Measurements from ENCODE around the gene CWC25. TPM values are rescaled to one million over a fixed set of nuclear protein-coding genes. Genes with fewer than 3 reads are reported as not detected.
A peak's percentile ranks its signal among the peaks of the same experiment; 100 is the strongest.

CWC25 gene
- total RNA-seq, 4 donors from 2014 or later: 31.5 to 74.8 (median 34.4) TPM

DNA sequence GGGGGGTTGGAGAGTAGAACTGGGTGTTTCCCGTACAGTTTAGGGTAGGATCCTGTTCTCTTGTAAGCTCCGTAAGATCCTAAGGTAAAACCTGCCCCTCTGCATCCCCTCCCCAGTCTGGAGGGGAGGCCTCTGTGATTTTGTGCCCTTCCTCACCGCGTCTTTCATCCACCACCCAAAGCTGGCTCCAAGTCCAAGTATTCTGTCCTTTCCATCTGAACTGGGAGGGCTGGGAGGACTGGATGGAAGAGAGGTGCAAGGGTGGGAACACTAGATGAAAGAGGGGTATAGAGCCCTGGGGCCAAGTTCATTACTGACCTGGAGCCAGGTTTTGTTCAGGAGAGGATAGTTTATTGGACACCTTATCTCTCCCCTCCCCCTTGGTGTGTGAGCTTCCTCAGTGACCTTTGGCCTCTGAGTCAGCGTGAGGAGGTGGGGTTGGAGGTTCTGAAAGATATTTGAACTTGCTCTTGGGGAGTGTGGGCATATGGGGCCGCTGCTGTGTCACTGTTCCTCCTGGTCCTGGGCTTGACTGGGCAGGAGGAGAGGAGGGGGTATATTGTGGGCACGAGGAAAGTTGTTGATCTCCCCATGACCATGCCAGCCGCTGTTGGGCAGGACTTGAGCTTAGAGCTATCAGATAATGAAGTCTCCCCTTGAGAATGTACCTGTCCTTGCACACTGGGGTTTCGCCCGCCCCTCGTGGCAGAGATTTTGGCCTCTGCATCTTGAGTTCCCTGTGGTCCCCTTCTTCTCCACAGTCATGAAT is 46.3 kb upstream of the CWC25 start:
- Histone ChIP-seq H3K27me3 (no peaks in the 10 kb centered on the region), H3K4me3 (peak overlapping the region; percentile 89), H3K36me3 (no peaks in the 10 kb centered on the region), H3K4me1 (peaks cover 66% of the 10 kb centered on the region), H3K27ac (peak overlapping the region; percentile 96), H3K9me3 (no peaks in the 10 kb centered on the region)
- DNase-seq (ENCODE audit: low spot score in 2 of 2): no peak
- no peak for TF ChIP-seq EP300 (IDR thresholded peaks at IDR 0.05)
- 16% methylated on average over 11 of the region's 11 CpGs for WGBS

DNA sequence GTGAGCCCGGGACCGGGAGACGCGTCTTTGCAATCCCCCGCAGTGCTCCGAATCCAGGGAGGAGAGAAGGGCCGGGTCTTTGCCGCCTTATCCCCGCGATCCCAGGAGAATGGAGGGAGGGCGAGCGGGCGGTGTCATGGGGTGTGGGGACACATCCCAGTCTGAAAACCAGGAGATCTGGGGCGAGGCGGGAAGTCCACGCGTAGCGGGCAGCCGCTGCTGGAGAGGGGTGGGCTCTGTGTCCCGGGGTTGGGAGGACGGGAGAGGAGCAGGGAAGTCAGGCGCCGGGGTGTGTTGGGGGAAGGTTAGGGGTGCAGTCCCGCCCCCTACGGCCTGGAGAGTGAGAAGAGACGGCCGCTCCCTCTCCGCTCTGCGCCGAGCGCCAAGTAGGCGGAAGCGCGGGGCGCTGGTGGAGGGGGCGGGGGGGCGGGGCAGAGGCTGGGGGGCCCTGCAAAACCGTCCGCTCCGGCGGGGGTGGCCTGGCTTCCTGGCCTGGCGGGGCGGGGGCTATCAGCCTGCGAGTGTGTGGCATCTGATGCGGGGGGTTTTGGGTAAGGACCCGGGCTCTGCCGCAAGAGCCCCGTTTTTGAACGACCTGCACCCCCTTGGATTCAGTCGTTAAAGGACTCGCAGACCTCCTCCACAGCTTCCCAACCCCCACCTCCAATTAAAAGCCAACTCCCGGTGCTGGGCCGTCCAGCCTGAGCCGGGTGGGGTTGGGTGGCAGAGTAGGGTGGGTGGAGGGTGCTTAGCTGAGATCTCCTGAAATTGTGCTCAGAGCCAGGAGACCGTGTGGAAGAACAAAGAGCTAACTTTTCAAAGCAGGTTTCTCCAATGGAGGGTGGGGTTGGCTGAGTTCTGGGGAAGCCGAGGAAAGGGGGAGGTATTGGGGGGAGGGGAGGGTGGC is 45.4 kb upstream of the CWC25 start:
- peak; percentile 87 to 92 for DNase-seq (ENCODE audit: low spot score in 2 of 2)
- no peaks in the 10 kb centered on the region for H3K9me3 ChIP-seq
- peak overlapping the region; percentile 89 for H3K4me3 ChIP-seq
- no peaks in the 10 kb centered on the region for H3K27me3 ChIP-seq
- TF ChIP-seq, protein P1, sequence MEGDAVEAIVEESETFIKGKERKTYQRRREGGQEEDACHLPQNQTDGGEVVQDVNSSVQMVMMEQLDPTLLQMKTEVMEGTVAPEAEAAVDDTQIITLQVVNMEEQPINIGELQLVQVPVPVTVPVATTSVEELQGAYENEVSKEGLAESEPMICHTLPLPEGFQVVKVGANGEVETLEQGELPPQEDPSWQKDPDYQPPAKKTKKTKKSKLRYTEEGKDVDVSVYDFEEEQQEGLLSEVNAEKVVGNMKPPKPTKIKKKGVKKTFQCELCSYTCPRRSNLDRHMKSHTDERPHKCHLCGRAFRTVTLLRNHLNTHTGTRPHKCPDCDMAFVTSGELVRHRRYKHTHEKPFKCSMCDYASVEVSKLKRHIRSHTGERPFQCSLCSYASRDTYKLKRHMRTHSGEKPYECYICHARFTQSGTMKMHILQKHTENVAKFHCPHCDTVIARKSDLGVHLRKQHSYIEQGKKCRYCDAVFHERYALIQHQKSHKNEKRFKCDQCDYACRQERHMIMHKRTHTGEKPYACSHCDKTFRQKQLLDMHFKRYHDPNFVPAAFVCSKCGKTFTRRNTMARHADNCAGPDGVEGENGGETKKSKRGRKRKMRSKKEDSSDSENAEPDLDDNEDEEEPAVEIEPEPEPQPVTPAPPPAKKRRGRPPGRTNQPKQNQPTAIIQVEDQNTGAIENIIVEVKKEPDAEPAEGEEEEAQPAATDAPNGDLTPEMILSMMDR (IDR thresholded peaks at IDR 0.05): no peak
- TF ChIP-seq POLR2AphosphoS5 (IDR thresholded peaks at IDR 0.05) (no peak), EP300 (IDR thresholded peaks at IDR 0.05) (no peak), POLR2A (IDR thresholded peaks at IDR 0.05) (no peak)
- H3K4me1 ChIP-seq: peaks cover 62% of the 10 kb centered on the region
- H3K36me3 ChIP-seq: no peaks in the 10 kb centered on the region
- WGBS: under 1% methylated on average over 14 of the region's 56 CpGs
- peak overlapping the region; percentile 96 for H3K27ac ChIP-seq

DNA sequence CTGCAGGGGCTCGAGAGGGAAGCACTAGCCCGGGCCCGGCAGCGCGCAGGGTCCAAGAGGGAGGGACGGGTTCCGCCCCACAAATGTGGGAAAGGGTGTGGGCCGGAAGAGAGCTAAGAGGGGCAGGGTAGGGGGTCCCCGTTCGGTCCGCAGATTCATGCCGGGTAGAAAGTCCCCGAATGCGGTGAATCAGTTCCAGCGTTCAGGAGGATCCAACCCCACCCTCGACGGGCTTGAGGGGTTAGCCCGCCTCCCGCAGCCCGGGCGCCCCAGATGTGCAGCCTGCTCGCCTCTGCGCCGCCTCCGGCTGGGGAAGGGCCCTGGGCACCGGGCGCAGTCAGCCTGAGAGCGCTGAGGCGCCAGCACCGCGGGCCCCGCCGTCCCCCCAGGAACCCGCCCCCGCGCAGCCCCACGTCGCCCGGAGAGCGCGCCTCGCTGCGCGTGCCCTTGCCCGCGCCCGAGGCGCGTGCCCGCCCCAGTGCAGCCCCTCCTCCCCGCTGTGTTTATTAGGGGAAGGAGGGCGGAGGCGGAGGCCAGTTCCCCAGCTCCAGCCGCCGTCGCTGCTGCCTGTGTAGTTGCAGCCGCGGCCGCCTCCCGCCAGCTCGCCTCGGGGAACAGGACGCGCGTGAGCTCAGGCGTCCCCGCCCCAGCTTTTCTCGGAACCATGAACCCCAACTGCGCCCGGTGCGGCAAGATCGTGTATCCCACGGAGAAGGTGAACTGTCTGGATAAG is 44.6 kb upstream of the CWC25 start, which contains the start of gene LASP1:
Gene LASP1, plus strand, starts transcription at position 533 of the 733 bp plus-strand sequence. Its CDS starts 132 bp downstream, at position 665.
- Histone ChIP-seq H3K27me3 (no peaks in the 10 kb centered on the region), H3K27ac (peak within 1 kb of the TSS; percentile 96), H3K9me3 (no peaks in the 10 kb centered on the region), H3K36me3 (no peaks in the 10 kb centered on the region), H3K4me3 (peak within 1 kb of the TSS; percentile 89), H3K4me1 (peaks cover 54% of the 10 kb centered on the region)
- TF ChIP-seq EP300 (IDR thresholded peaks at IDR 0.05) (no peak), POLR2AphosphoS5 (IDR thresholded peaks at IDR 0.05) (peak; percentile 62 to 92 (median 86)), POLR2A (IDR thresholded peaks at IDR 0.05) (peak; percentile 77 to 97)
- DNase-seq (ENCODE audit: low spot score in 2 of 2): peak; percentile 90 to 93
- WGBS: 0% methylated on average over 40 of the region's 73 CpGs

DNA sequence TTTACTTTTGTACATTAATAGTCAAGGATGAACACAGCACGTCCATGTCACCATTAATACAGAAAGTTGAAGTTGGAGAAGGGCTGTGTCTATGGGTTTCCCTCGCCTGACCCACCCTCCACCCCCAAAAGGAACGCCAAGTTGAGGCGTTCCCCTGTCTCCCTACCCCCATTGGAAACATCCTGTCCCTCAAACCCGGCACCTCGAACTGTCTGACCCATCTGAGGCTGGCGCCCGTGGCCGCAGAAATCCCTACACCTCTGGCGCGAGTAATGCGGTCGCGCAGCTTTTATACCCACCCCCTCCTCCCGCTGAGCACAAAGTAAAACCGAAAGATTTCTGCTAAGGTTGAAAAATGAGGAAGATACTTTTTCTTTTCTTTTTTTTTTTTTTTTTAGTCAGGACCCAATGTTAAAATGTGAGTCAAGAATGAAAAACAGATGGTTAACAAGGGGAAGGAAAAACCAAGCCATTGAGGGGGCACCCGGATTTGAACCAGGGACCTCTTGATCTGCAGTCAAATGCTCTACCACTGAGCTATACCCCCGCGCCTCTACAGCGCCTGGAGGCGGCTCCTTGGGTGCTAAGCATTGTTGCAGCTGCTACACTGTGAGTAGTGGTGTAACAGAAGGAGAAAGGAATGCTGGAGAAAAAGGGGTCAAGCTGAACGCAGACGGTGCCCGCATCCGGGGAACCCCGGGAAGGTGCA is 43.9 kb upstream of the CWC25 start:
- DNase-seq (ENCODE audit: low spot score in 2 of 2): peak; percentile 95
- Histone ChIP-seq H3K9me3 (no peaks in the 10 kb centered on the region), H3K4me3 (peak overlapping the region; percentile 89), H3K4me1 (peaks cover 47% of the 10 kb centered on the region), H3K27me3 (no peaks in the 10 kb centered on the region), H3K27ac (peak overlapping the region; percentile 96), H3K36me3 (no peaks in the 10 kb centered on the region)
- WGBS: 2% methylated on average over 26 of the region's 26 CpGs
- TF ChIP-seq, protein P1 (IDR thresholded peaks at IDR 0.05): no peak
- peak; percentile 20 to 67 (median 40) for TF ChIP-seq POLR2AphosphoS5 (IDR thresholded peaks at IDR 0.05)
- TF ChIP-seq EP300 (IDR thresholded peaks at IDR 0.05): no peak
- TF ChIP-seq POLR2A (IDR thresholded peaks at IDR 0.05): no peak

DNA sequence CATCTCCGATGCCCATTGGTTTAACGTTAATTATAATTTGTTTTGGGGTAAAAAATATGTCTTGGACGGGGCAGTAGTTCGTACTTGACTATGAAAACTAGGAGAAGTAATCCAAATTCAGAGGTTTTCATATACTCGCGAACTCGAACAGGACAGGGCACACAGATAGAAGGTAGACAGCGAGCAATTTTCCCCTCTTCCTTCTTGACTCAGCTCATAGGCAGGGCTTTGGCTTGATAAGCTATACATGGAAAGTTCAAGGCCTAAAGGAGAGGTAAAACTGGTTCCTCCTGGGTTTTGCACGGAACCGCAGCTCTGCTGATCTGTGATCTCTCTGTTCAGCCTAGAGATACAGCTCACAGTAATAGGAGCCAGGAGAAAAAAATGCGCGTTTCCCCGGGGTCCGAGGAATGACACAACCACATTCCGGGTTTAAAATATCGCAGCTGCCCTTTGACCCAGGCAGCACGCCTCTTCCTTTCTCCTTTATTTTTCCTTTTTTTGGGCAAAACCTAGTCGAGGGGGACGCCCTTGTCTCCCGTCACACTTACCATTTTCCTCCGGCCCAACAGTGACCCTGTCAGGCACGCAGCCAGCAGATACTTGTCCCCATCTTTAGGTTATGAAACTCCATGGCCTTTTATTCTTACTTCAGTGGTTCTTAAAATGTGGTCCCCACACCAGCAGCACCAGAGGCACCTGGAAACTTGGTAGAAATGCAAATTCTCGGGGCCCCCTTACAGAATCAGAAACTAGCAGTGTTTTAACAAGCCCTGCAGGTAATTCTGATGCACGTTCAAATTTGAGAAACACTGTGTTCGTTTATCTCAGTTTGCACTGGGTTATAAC is 43.1 kb upstream of the CWC25 start:
- Histone ChIP-seq H3K4me3 (peak overlapping the region; percentile 89), H3K4me1 (peaks cover 39% of the 10 kb centered on the region), H3K9me3 (no peaks in the 10 kb centered on the region), H3K27me3 (no peaks in the 10 kb centered on the region), H3K36me3 (no peaks in the 10 kb centered on the region), H3K27ac (peak overlapping the region; percentile 96)
- DNase-seq (ENCODE audit: low spot score in 2 of 2): no peak
- TF ChIP-seq POLR2A (IDR thresholded peaks at IDR 0.05) (no peak), POLR2AphosphoS5 (IDR thresholded peaks at IDR 0.05) (no peak), EP300 (IDR thresholded peaks at IDR 0.05) (no peak)
- TF ChIP-seq, protein P1 (IDR thresholded peaks at IDR 0.05): no peak
- 23% methylated on average over 25 of the region's 25 CpGs for WGBS

Measured in suprapubic skin (tissue), 4 donors.